SK-N-SH (cell line): ENCODE results near the gene IQGAP2.

ENCODE experiments used
- EZH2phosphoT487 ChIP-seq: fragments of 200-600 bp; sonication (generic); IDR thresholded peaks from 2 replicates; pipeline ENCODE4 v1.6.1; 2017; ENCODE audit warnings: low read depth, mixed run types, mild to moderate bottlenecking, antibody characterized with exemption, moderate library complexity, borderline replicate concordance
- FOSL2 ChIP-seq: IDR thresholded peaks from 2 replicates; pipeline ENCODE4 v1.4.0; 2012; ENCODE audit warnings: low read depth, mild to moderate bottlenecking, moderate library complexity, borderline replicate concordance
- FOXJ3 ChIP-seq: sonication (generic); formaldehyde crosslinking; IDR thresholded peaks from 2 replicates; pipeline ENCODE4 v1.5.1; 2020; ENCODE audit warnings: mild to moderate bottlenecking, missing genetic modification reagents
- POLR2AphosphoS5 ChIP-seq: IDR thresholded peaks from 2 replicates; pipeline ENCODE4 v1.6.1; 2012; ENCODE audit warnings: low read depth, low read length
- RCOR1 ChIP-seq: fragments of 150-350 bp; IDR thresholded peaks from 2 replicates; pipeline ENCODE4 v1.6.1; 2017; ENCODE audit warnings: antibody characterized with exemption, low read length
- RFX5 ChIP-seq: IDR thresholded peaks from 2 replicates; pipeline ENCODE4 v1.6.1; 2012; ENCODE audit warnings: mild to moderate bottlenecking, improper control_type of control experiment, low read length
- SIN3A ChIP-seq: IDR thresholded peaks from 2 replicates; pipeline ENCODE4 v1.6.1; 2012; ENCODE audit warnings: low read depth, mild to moderate bottlenecking, low read length, moderate library complexity, borderline replicate concordance
- TAF1 ChIP-seq: IDR thresholded peaks from 2 replicates; pipeline ENCODE4 v1.6.1; 2012; ENCODE audit warnings: low read depth, mild to moderate bottlenecking, low read length, moderate library complexity, borderline replicate concordance
- TEAD4 ChIP-seq: IDR thresholded peaks from 2 replicates; pipeline ENCODE4 v1.4.0; 2012; ENCODE audit warnings: mild to moderate bottlenecking, borderline replicate concordance; ENCODE audit not compliant: insufficient read depth
- YY1 ChIP-seq: IDR thresholded peaks from 2 replicates; pipeline ENCODE4 v1.4.0; 2012; ENCODE audit warnings: low read depth, mild to moderate bottlenecking
- TF ChIP-seq, protein P1 (sequence below): IDR thresholded peaks from 2 replicates; pipeline ENCODE4 v1.6.1; 2012; ENCODE audit warnings: mild to moderate bottlenecking, low read depth, low read length, moderate library complexity
- TF ChIP-seq, protein P2 (sequence below): fragments of 200-600 bp; sonication (generic); IDR thresholded peaks from 2 replicates; pipeline ENCODE4 v1.6.1; 2017; ENCODE audit warnings: antibody characterized with exemption, mild to moderate bottlenecking, moderate library complexity
- TF ChIP-seq, protein P3 (sequence below): IDR thresholded peaks from 2 replicates; pipeline ENCODE4 v1.4.0; 2012; ENCODE audit warnings: low read depth, borderline replicate concordance

DNA sequence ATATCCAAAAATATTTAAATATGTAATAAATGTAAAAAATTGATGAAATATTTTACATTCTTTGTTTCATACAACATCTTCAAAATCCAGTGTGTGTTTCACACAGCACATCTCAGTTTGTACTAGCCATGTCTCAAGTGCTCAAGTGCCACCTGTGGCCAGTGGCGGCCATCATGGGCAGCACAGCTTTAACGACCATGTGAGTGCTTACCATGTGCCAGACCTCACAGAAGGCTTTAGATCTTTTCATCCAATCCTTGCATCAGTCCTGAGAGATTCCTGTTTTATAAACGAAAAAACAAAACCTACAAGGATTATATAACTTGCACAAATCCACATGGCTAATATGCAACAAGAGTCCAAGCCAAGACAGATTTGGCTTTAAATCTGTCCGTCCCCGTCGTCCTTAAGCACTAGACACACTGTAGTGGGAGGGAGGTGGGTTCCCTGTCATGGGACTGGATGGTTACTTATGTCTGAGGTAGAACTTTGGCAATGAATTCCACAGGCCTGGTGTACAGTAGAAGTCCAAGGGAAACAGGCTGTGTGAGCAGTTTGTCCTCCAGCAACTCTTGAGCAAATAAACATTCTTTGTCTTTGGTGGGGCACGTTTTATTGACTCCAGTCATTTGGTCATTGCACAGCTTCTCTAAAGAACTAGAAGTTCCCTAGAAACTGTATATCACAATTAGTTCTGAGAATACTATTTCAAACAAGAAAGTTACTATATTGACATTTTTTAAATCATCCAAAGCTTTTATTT lies 287.8 kb downstream of the IQGAP2 start:
- TF ChIP-seq TAF1 (no peak), YY1 (no peak), SIN3A (no peak), RFX5 (no peak), FOXJ3 (CRISPR knock-in tag) (no peak), POLR2AphosphoS5 (no peak), RCOR1 (no peak), EZH2phosphoT487 (no peak), TEAD4 (no peak), FOSL2 (no peak)
- TF ChIP-seq, protein P1, sequence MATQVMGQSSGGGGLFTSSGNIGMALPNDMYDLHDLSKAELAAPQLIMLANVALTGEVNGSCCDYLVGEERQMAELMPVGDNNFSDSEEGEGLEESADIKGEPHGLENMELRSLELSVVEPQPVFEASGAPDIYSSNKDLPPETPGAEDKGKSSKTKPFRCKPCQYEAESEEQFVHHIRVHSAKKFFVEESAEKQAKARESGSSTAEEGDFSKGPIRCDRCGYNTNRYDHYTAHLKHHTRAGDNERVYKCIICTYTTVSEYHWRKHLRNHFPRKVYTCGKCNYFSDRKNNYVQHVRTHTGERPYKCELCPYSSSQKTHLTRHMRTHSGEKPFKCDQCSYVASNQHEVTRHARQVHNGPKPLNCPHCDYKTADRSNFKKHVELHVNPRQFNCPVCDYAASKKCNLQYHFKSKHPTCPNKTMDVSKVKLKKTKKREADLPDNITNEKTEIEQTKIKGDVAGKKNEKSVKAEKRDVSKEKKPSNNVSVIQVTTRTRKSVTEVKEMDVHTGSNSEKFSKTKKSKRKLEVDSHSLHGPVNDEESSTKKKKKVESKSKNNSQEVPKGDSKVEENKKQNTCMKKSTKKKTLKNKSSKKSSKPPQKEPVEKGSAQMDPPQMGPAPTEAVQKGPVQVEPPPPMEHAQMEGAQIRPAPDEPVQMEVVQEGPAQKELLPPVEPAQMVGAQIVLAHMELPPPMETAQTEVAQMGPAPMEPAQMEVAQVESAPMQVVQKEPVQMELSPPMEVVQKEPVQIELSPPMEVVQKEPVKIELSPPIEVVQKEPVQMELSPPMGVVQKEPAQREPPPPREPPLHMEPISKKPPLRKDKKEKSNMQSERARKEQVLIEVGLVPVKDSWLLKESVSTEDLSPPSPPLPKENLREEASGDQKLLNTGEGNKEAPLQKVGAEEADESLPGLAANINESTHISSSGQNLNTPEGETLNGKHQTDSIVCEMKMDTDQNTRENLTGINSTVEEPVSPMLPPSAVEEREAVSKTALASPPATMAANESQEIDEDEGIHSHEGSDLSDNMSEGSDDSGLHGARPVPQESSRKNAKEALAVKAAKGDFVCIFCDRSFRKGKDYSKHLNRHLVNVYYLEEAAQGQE, result no peak
- TF ChIP-seq, protein P2, sequence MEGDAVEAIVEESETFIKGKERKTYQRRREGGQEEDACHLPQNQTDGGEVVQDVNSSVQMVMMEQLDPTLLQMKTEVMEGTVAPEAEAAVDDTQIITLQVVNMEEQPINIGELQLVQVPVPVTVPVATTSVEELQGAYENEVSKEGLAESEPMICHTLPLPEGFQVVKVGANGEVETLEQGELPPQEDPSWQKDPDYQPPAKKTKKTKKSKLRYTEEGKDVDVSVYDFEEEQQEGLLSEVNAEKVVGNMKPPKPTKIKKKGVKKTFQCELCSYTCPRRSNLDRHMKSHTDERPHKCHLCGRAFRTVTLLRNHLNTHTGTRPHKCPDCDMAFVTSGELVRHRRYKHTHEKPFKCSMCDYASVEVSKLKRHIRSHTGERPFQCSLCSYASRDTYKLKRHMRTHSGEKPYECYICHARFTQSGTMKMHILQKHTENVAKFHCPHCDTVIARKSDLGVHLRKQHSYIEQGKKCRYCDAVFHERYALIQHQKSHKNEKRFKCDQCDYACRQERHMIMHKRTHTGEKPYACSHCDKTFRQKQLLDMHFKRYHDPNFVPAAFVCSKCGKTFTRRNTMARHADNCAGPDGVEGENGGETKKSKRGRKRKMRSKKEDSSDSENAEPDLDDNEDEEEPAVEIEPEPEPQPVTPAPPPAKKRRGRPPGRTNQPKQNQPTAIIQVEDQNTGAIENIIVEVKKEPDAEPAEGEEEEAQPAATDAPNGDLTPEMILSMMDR, result no peak
- TF ChIP-seq, protein P3, sequence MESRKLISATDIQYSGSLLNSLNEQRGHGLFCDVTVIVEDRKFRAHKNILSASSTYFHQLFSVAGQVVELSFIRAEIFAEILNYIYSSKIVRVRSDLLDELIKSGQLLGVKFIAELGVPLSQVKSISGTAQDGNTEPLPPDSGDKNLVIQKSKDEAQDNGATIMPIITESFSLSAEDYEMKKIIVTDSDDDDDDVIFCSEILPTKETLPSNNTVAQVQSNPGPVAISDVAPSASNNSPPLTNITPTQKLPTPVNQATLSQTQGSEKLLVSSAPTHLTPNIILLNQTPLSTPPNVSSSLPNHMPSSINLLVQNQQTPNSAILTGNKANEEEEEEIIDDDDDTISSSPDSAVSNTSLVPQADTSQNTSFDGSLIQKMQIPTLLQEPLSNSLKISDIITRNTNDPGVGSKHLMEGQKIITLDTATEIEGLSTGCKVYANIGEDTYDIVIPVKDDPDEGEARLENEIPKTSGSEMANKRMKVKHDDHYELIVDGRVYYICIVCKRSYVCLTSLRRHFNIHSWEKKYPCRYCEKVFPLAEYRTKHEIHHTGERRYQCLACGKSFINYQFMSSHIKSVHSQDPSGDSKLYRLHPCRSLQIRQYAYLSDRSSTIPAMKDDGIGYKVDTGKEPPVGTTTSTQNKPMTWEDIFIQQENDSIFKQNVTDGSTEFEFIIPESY, result no peak
